HG03095 (cell line): ENCODE measurements around the gene TEKTIP1.
A peak's percentile ranks its signal among the peaks of the same experiment; 100 is the strongest.
"Not testable (repeated sequence)": the region's sequence is repeated elsewhere in the genome, so short reads cannot be mapped to it uniquely, and the experiment has no call there.

ENCODE experiments used
- ATAC-seq: cut with Tn5 transposase; IDR thresholded peaks from one replicate; pipeline ENCODE4 v1.9.1; 2021; ENCODE audit warnings: moderate library complexity; ENCODE audit not compliant: unreplicated experiment

TEKTIP1 gene

GRCh38 chr19:3556423-3556977 lies 17.5 kb downstream of the TEKTIP1 start:
- ATAC-seq: no peak

GRCh38 chr19:3556978-3557460 lies 18.0 kb downstream of the TEKTIP1 start:
- peak; percentile 27 for ATAC-seq

- ATAC-seq: peak; percentile 74
Measured at GRCh38 chr19:3557461-3558248, 18.7 kb downstream of the TEKTIP1 start, which contains the start of gene MFSD12. Gene MFSD12 (minus strand): TSS chr19:3557586. CDS start chr19:3557403, 183 bp downstream.

GRCh38 chr19:3563709-3564524 lies 24.9 kb downstream of the TEKTIP1 start:
- ATAC-seq: no peak

GRCh38 chr19:3565139-3565538 lies 26.2 kb downstream of the TEKTIP1 start:
- no peak for ATAC-seq

GRCh38 chr19:3570042-3570441 lies 31.1 kb downstream of the TEKTIP1 start:
- not testable (repeated sequence) for ATAC-seq

GRCh38 chr19:3570606-3571011 lies 31.6 kb downstream of the TEKTIP1 start:
- ATAC-seq: no peak

- ATAC-seq: peak; percentile 93
Measured at GRCh38 chr19:3572132-3572854, 33.3 kb downstream of the TEKTIP1 start.

GRCh38 chr19:3572855-3573161 lies 33.8 kb downstream of the TEKTIP1 start, which contains the start of gene HMG20B:
Gene HMG20B (plus strand): TSS chr19:3572944. CDS start chr19:3573310, 366 bp downstream.
- no peak for ATAC-seq

- peak; percentile 1 for ATAC-seq
Measured at GRCh38 chr19:3573162-3573857, 34.3 kb downstream of the TEKTIP1 start.

- ATAC-seq: no peak
Measured at GRCh38 chr19:3573858-3574637, 35.1 kb downstream of the TEKTIP1 start.

GRCh38 chr19:3575260-3575741 lies 36.3 kb downstream of the TEKTIP1 start:
- ATAC-seq: no peak

GRCh38 chr19:3575949-3576673 lies 37.1 kb downstream of the TEKTIP1 start:
- ATAC-seq: no peak

GRCh38 chr19:3576696-3577443 lies 37.9 kb downstream of the TEKTIP1 start:
- ATAC-seq: no peak

GRCh38 chr19:3577723-3578344 lies 38.9 kb downstream of the TEKTIP1 start:
- no peak for ATAC-seq

GRCh38 chr19:3578390-3578789 lies 39.4 kb downstream of the TEKTIP1 start:
- no peak for ATAC-seq

- ATAC-seq: no peak
Measured at GRCh38 chr19:3580156-3580934, 41.4 kb downstream of the TEKTIP1 start.
